Lower leg skin (tissue), 3 donors: ENCODE results near the gene MPST.

Experiments used
- CTCF ChIP-seq, 3 donors: fragments of 450-650 bp; IDR thresholded peaks; one replicate each; pipeline ENCODE4 v1.5.1; 2016; ENCODE audit warnings: antibody characterized with exemption in 3 of 3, mild to moderate bottlenecking in 3 of 3, moderate library complexity in 2 of 3
- POLR2A ChIP-seq, 2 donors: fragments of 450-650 bp; IDR thresholded peaks; one replicate each; pipeline ENCODE4 v1.6.1; 2016 to 2017; ENCODE audit warnings: antibody characterized with exemption in 2 of 2, mild to moderate bottlenecking in 1 of 2, moderate library complexity in 1 of 2

GRCh38 chr22:37014835-37015586 lies 4.5 kb upstream of the MPST start:
- no peak for TF ChIP-seq POLR2A (IDR thresholded peaks at IDR 0.05)
- TF ChIP-seq CTCF (IDR thresholded peaks at IDR 0.05), result no peak
